Subcutaneous abdominal adipose tissue (tissue), 5 donors: Measurements from ENCODE around the gene IRAK2.

Experiments
- H3K27ac ChIP-seq: one replicate; pipeline ENCODE4 v1.7.0; 2013; ENCODE audit warnings: low read depth, mild to moderate bottlenecking, inconsistent platforms, low read length, moderate library complexity
- H3K27me3 ChIP-seq, 5 donors: one replicate each; pipeline ENCODE4 v1.7.0; 2013; ENCODE audit warnings: low read length in 5 of 5, inconsistent platforms in 1 of 5; ENCODE audit not compliant: control insufficient read depth in 5 of 5, insufficient read depth in 4 of 5
- H3K36me3 ChIP-seq, 5 donors: one replicate each; pipeline ENCODE4 v1.7.0; 2013; ENCODE audit warnings: low read length in 5 of 5; ENCODE audit not compliant: control insufficient read depth in 5 of 5, insufficient read depth in 5 of 5
- H3K4me1 ChIP-seq, 5 donors: one replicate each; pipeline ENCODE4 v1.7.0; 2013; ENCODE audit warnings: low read length in 5 of 5, mild to moderate bottlenecking in 3 of 5, moderate library complexity in 1 of 5; ENCODE audit not compliant: control insufficient read depth in 5 of 5, insufficient read depth in 5 of 5
- H3K4me3 ChIP-seq, 5 donors: one replicate each; pipeline ENCODE4 v1.7.0; 2013; ENCODE audit warnings: low read length in 5 of 5, low read depth in 1 of 5
- H3K9ac ChIP-seq, 5 donors: one replicate each; pipeline ENCODE4 v1.7.0; 2013; ENCODE audit warnings: low read length in 5 of 5, mild to moderate bottlenecking in 4 of 5, moderate library complexity in 3 of 5
- H3K9me3 ChIP-seq, 5 donors: one replicate each; pipeline ENCODE4 v1.7.0; 2013; ENCODE audit warnings: low read length in 5 of 5; ENCODE audit not compliant: control insufficient read depth in 5 of 5
- donor health status: healthy.
- donor health status: healthy.
- donor health status: healthy.
- donor health status: healthy.
- donor health status: healthy.

Gene IRAK2

GRCh38 chr3:10196389-10197052, 31.8 kb downstream of the IRAK2 start:
- Histone ChIP-seq H3K9ac (peak overlapping the region in 3 of 5 donors; percentile 2 to 51 (median 2)), H3K4me3 (peak overlapping the region in 1 of 5 donors; percentile 1), H3K27ac (peak overlapping the region; percentile 90), H3K36me3 (peaks cover 0 to 11% (median 9%) of the 10 kb centered on the region in 5 donors), H3K4me1 (peaks cover 20 to 63% (median 63%) of the 10 kb centered on the region in 5 donors), H3K27me3 (no peaks in the 10 kb centered on the region), H3K9me3 (no peaks in the 10 kb centered on the region)

GRCh38 chr3:10198226-10198625, 33.5 kb downstream of the IRAK2 start:
- Histone ChIP-seq H3K4me1 (peaks cover 13 to 52% (median 46%) of the 10 kb centered on the region in 5 donors), H3K9ac (peak overlapping the region in 1 of 5 donors; percentile 16), H3K27ac (peak overlapping the region; percentile 51), H3K9me3 (no peaks in the 10 kb centered on the region), H3K4me3 (no peak overlapping the region), H3K27me3 (no peaks in the 10 kb centered on the region), H3K36me3 (peaks cover 0 to 15% (median 13%) of the 10 kb centered on the region in 5 donors)

GRCh38 chr3:10198761-10199649, 34.3 kb downstream of the IRAK2 start:
- Histone ChIP-seq H3K9ac (peak overlapping the region in 3 of 5 donors; percentile 9 to 48 (median 14)), H3K27ac (peak overlapping the region; percentile 51), H3K4me1 (peaks cover 15 to 51% (median 40%) of the 10 kb centered on the region in 5 donors), H3K9me3 (no peaks in the 10 kb centered on the region), H3K27me3 (no peaks in the 10 kb centered on the region), H3K4me3 (no peak overlapping the region), H3K36me3 (peaks cover 0 to 15% (median 13%) of the 10 kb centered on the region in 5 donors)

- Histone ChIP-seq H3K4me3 (no peak overlapping the region), H3K27ac (peak overlapping the region; percentile 99), H3K9me3 (no peaks in the 10 kb centered on the region), H3K36me3 (peaks cover 0 to 20% (median 13%) of the 10 kb centered on the region in 5 donors), H3K4me1 (peaks cover 7 to 37% (median 23%) of the 10 kb centered on the region in 5 donors), H3K9ac (peak overlapping the region in 3 of 5 donors; percentile 30 to 68 (median 66)), H3K27me3 (no peaks in the 10 kb centered on the region)
These were observed 40.2 kb downstream of the IRAK2 start for GRCh38 chr3:10204921-10205320.

GRCh38 chr3:10205451-10206165, 40.9 kb downstream of the IRAK2 start:
- Histone ChIP-seq H3K36me3 (peaks cover 0 to 17% (median 13%) of the 10 kb centered on the region in 5 donors), H3K27ac (peak overlapping the region; percentile 99), H3K9ac (peak overlapping the region in 4 of 5 donors; percentile 3 to 68 (median 52)), H3K4me1 (peaks cover 7 to 37% (median 23%) of the 10 kb centered on the region in 5 donors), H3K4me3 (peak overlapping the region in 1 of 5 donors; percentile 26), H3K27me3 (no peaks in the 10 kb centered on the region), H3K9me3 (no peaks in the 10 kb centered on the region)

- H3K4me1 ChIP-seq, result peaks cover 7 to 37% (median 23%) of the 10 kb centered on the region in 5 donors
These were observed 41.4 kb downstream of the IRAK2 start for GRCh38 chr3:10206166-10206511.

GRCh38 chr3:10213156-10213792, 48.6 kb downstream of the IRAK2 start:
- Histone ChIP-seq H3K9me3 (peaks cover 0 to 4% (median 0%) of the 10 kb centered on the region in 5 donors), H3K4me3 (no peak overlapping the region), H3K27me3 (no peaks in the 10 kb centered on the region), H3K4me1 (no peaks in the 10 kb centered on the region), H3K36me3 (peaks cover 10 to 33% (median 17%) of the 10 kb centered on the region in 5 donors), H3K27ac (no peak overlapping the region), H3K9ac (no peak overlapping the region)

More at GRCh38 chr3:10206166-10206511, 41.4 kb downstream of the IRAK2 start:
- H3K27me3 ChIP-seq, result no peaks in the 10 kb centered on the region
- peak overlapping the region; percentile 99 for H3K27ac ChIP-seq
- peak overlapping the region in 1 of 5 donors; percentile 26 for H3K4me3 ChIP-seq
- peaks cover 0 to 12% (median 8%) of the 10 kb centered on the region in 5 donors for H3K36me3 ChIP-seq
- H3K9ac ChIP-seq, result peak overlapping the region in 2 of 5 donors; percentile 3 to 39
- no peaks in the 10 kb centered on the region for H3K9me3 ChIP-seq

GRCh38 chr3:10215578-10216368, 51.1 kb downstream of the IRAK2 start:
- Histone ChIP-seq H3K9ac (no peak overlapping the region), H3K36me3 (peaks cover 10 to 41% (median 29%) of the 10 kb centered on the region in 5 donors), H3K4me1 (peaks cover 0 to 5% (median 1%) of the 10 kb centered on the region in 5 donors), H3K27me3 (no peaks in the 10 kb centered on the region), H3K4me3 (no peak overlapping the region), H3K9me3 (peaks cover 0 to 4% (median 0%) of the 10 kb centered on the region in 5 donors), H3K27ac (no peak overlapping the region)
